Measurements from ENCODE around the gene RAB31.

The RAB31 gene

DNA sequence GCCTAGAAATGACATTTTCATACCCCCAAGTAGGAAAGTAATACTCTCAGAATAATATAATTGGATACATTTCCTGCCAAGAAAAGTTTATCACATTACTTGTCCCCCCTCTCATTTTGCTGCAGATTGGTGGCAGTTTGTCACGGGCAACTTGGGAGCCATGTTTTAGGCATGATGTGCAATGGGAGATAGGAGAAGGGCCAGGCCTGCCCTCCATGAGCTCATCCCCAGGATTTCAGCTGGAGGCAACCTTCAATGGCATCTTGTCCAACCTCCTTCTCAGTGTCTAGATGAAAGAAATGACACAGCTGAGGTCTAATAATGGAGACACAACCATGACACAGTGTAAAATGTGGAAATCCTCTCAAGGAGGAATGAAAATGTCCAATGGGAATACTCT, 11.4 kb upstream of the RAB31 start:
- Histone ChIP-seq H2BK5ac (ENCODE audit: low read length) (no peak overlapping the region), H2AFZ (ENCODE audit: low read length) (peak overlapping the region; percentile 59), H3K27ac (replicated peaks; ENCODE audit: low read length) (no peak overlapping the region), H3K9ac (ENCODE audit: low read depth, low read length, poor library complexity) (no peak overlapping the region), H3K27me3 (ENCODE audit: control insufficient read depth in 3 of 3, insufficient read depth in 3 of 3, low read depth in 1 of 3, low read length in 3 of 3) (no peaks in the 10 kb centered on the region), H3K23ac (ENCODE audit: low read depth, low read length, poor library complexity) (no peak overlapping the region), H2BK15ac (ENCODE audit: low read length) (no peak overlapping the region), H3K14ac (ENCODE audit: low read length) (no peak overlapping the region), H3K36me3 (replicated peaks in 1 of 2; ENCODE audit: control insufficient read depth in 2 of 2, insufficient read depth in 2 of 2, low read length in 2 of 2) (no peaks in the 10 kb centered on the region), H4K8ac (ENCODE audit: low read depth, low read length) (no peak overlapping the region), H3K9me3 (replicated peaks in 1 of 2; ENCODE audit: control insufficient read depth in 2 of 2, insufficient read depth in 1 of 2, low read depth in 1 of 2, low read length in 2 of 2) (no peaks in the 10 kb centered on the region), H3K79me1 (ENCODE audit: low read depth, low read length) (no peaks in the 10 kb centered on the region), H3K18ac (ENCODE audit: low read length) (no peak overlapping the region), H3K4me3 (ENCODE audit: low read length in 2 of 2) (no peak overlapping the region), H2BK12ac (ENCODE audit: low read length) (no peak overlapping the region), H2BK120ac (ENCODE audit: low read depth, low read length) (no peak overlapping the region), H3K4ac (ENCODE audit: low read length) (no peak overlapping the region), H3K4me1 (ENCODE audit: control insufficient read depth in 2 of 2, insufficient read depth in 1 of 2, low read depth in 1 of 2, low read length in 2 of 2) (peaks cover 2% of the 10 kb centered on the region in 2 donors), H4K91ac (ENCODE audit: low read depth, low read length, poor library complexity) (no peak overlapping the region), H2AK5ac (ENCODE audit: low read depth, low read length) (no peak overlapping the region), H3K4me2 (ENCODE audit: insufficient read depth, low read length, poor library complexity, severe bottlenecking) (no peak overlapping the region)
- no peak for DNase-seq (ENCODE audit: low spot score)
- WGBS, 2 donors (ENCODE audit: extremely low coverage in 2 of 2, insufficient read length in 2 of 2, insufficient replicate concordance in 1 of 2): no CpG with 5 or more reads among the region's 1 CpG

DNA sequence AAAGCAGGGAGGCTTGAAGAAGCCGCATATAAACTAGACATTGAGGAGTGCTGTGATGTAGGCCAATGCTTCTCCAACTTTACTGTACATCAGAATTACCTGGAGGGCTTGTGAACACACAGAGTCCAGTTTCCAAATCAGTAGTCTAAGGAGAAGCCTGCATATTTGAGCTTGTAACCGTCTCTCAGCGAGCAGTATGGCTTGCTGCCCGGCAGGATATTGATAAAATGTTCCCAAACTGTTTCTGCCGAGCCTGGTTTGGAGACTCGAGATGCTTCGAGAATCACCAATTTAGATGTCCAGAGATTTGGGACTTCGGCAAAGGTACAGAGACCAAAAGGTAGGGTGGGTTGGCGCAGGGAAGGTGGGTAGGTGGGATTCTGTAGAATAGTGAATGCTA, 11.0 kb upstream of the RAB31 start:
- no peak overlapping the region for H3K14ac ChIP-seq (ENCODE audit: low read length)
- no peak overlapping the region for H3K4me2 ChIP-seq (ENCODE audit: insufficient read depth, low read length, poor library complexity, severe bottlenecking)
- H3K4me1 ChIP-seq (ENCODE audit: control insufficient read depth in 2 of 2, insufficient read depth in 1 of 2, low read depth in 1 of 2, low read length in 2 of 2): peaks cover 2% of the 10 kb centered on the region in 2 donors
- H3K79me1 ChIP-seq (ENCODE audit: low read depth, low read length): no peaks in the 10 kb centered on the region
- DNase-seq (ENCODE audit: low spot score): no peak
- H2AK5ac ChIP-seq (ENCODE audit: low read depth, low read length): no peak overlapping the region
- no peak overlapping the region for H2BK120ac ChIP-seq (ENCODE audit: low read depth, low read length)
- no peak overlapping the region for H2BK15ac ChIP-seq (ENCODE audit: low read length)
- H3K4me3 ChIP-seq (ENCODE audit: low read length in 2 of 2): no peak overlapping the region
- H4K91ac ChIP-seq (ENCODE audit: low read depth, low read length, poor library complexity): no peak overlapping the region
- H3K36me3 ChIP-seq (replicated peaks in 1 of 2; ENCODE audit: control insufficient read depth in 2 of 2, insufficient read depth in 2 of 2, low read length in 2 of 2): no peaks in the 10 kb centered on the region
- H3K18ac ChIP-seq (ENCODE audit: low read length): no peak overlapping the region
- no peak overlapping the region for H2BK5ac ChIP-seq (ENCODE audit: low read length)
- H3K4ac ChIP-seq (ENCODE audit: low read length): no peak overlapping the region
- no peak overlapping the region for H2BK12ac ChIP-seq (ENCODE audit: low read length)
- peak overlapping the region; percentile 30 for H2AFZ ChIP-seq (ENCODE audit: low read length)
- no peak overlapping the region for H4K8ac ChIP-seq (ENCODE audit: low read depth, low read length)
- no CpG with 5 or more reads among the region's 9 CpGs for WGBS, 2 donors (ENCODE audit: extremely low coverage in 2 of 2, insufficient read length in 2 of 2, insufficient replicate concordance in 1 of 2)
- no peaks in the 10 kb centered on the region for H3K9me3 ChIP-seq (replicated peaks in 1 of 2; ENCODE audit: control insufficient read depth in 2 of 2, insufficient read depth in 1 of 2, low read depth in 1 of 2, low read length in 2 of 2)
- H3K23ac ChIP-seq (ENCODE audit: low read depth, low read length, poor library complexity): no peak overlapping the region
- no peak overlapping the region for H3K27ac ChIP-seq (replicated peaks; ENCODE audit: low read length)
- no peak overlapping the region for H3K9ac ChIP-seq (ENCODE audit: low read depth, low read length, poor library complexity)
- no peaks in the 10 kb centered on the region for H3K27me3 ChIP-seq (ENCODE audit: control insufficient read depth in 3 of 3, insufficient read depth in 3 of 3, low read depth in 1 of 3, low read length in 3 of 3)

DNA sequence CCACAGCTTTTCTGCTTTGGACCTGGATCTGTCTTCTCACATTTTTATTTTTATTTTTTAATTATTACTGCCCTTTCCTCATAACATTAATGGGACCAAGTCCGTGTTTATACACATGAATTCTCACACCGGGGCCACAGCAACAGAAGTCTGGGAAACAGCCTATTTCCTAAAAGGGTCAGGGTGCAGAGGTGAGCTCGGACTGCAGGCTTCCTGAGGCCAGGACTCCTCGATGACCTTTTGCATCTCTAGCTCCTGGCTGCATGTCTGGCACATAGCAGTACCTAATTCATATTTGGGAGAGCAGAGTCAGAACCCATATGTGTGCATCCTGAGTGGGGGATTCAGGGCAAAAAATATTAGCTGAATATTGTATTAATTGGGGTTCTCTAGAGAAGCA, 9.6 kb upstream of the RAB31 start:
- no peaks in the 10 kb centered on the region for H3K27me3 ChIP-seq (ENCODE audit: control insufficient read depth in 3 of 3, insufficient read depth in 3 of 3, low read depth in 1 of 3, low read length in 3 of 3)
- no peak overlapping the region for H2BK120ac ChIP-seq (ENCODE audit: low read depth, low read length)
- no peak overlapping the region for H2BK12ac ChIP-seq (ENCODE audit: low read length)
- no peak overlapping the region for H3K4me3 ChIP-seq (ENCODE audit: low read length in 2 of 2)
- no peak overlapping the region for H3K4me2 ChIP-seq (ENCODE audit: insufficient read depth, low read length, poor library complexity, severe bottlenecking)
- DNase-seq (ENCODE audit: low spot score): no peak
- no peak overlapping the region for H2AK5ac ChIP-seq (ENCODE audit: low read depth, low read length)
- no peak overlapping the region for H4K8ac ChIP-seq (ENCODE audit: low read depth, low read length)
- no peak overlapping the region for H3K18ac ChIP-seq (ENCODE audit: low read length)
- H3K9ac ChIP-seq (ENCODE audit: low read depth, low read length, poor library complexity): no peak overlapping the region
- peaks cover 2% of the 10 kb centered on the region in 2 donors for H3K4me1 ChIP-seq (ENCODE audit: control insufficient read depth in 2 of 2, insufficient read depth in 1 of 2, low read depth in 1 of 2, low read length in 2 of 2)
- H3K27ac ChIP-seq (replicated peaks; ENCODE audit: low read length): no peak overlapping the region
- no peak overlapping the region for H3K4ac ChIP-seq (ENCODE audit: low read length)
- H3K14ac ChIP-seq (ENCODE audit: low read length): no peak overlapping the region
- no peaks in the 10 kb centered on the region for H3K9me3 ChIP-seq (replicated peaks in 1 of 2; ENCODE audit: control insufficient read depth in 2 of 2, insufficient read depth in 1 of 2, low read depth in 1 of 2, low read length in 2 of 2)
- no peaks in the 10 kb centered on the region for H3K79me1 ChIP-seq (ENCODE audit: low read depth, low read length)
- no CpG with 5 or more reads among the region's 4 CpGs for WGBS, 2 donors (ENCODE audit: extremely low coverage in 2 of 2, insufficient read length in 2 of 2, insufficient replicate concordance in 1 of 2)
- no peak overlapping the region for H2BK15ac ChIP-seq (ENCODE audit: low read length)
- no peak overlapping the region for H4K91ac ChIP-seq (ENCODE audit: low read depth, low read length, poor library complexity)
- H3K23ac ChIP-seq (ENCODE audit: low read depth, low read length, poor library complexity): no peak overlapping the region
- no peak overlapping the region for H2AFZ ChIP-seq (ENCODE audit: low read length)
- H2BK5ac ChIP-seq (ENCODE audit: low read length): no peak overlapping the region
- H3K36me3 ChIP-seq (replicated peaks in 1 of 2; ENCODE audit: control insufficient read depth in 2 of 2, insufficient read depth in 2 of 2, low read length in 2 of 2): no peaks in the 10 kb centered on the region

DNA sequence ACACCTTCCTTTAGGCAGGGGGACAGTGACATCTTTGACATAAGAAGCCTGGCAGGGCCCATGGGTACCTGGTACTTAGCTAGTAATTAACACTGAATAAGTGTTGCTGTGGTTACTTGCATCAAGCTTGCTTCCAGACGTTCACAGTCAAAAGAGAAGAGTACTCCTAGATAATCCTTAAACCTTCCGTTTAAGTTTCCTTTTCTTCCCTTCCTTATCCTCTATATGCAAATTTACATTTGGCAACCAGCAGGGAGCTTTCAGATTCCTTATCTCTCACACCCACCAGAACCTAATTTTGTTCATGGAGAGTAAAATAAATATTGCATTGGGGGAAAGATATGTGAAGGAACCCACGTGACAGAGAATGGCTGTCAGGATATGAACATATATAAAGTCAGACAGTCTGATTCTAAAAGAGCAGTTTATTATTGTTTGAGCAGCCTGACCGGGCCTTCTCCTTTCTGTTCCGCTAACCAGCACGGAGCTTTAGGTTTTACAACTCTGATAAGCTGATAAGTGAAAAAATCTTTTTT, 7.8 kb upstream of the RAB31 start:
- no peak overlapping the region for H3K4ac ChIP-seq (ENCODE audit: low read length)
- no peak overlapping the region for H4K91ac ChIP-seq (ENCODE audit: low read depth, low read length, poor library complexity)
- peaks cover 2% of the 10 kb centered on the region in 2 donors for H3K4me1 ChIP-seq (ENCODE audit: control insufficient read depth in 2 of 2, insufficient read depth in 1 of 2, low read depth in 1 of 2, low read length in 2 of 2)
- H2BK12ac ChIP-seq (ENCODE audit: low read length): no peak overlapping the region
- H3K14ac ChIP-seq (ENCODE audit: low read length): no peak overlapping the region
- no peak overlapping the region for H2BK120ac ChIP-seq (ENCODE audit: low read depth, low read length)
- no peak overlapping the region for H2BK5ac ChIP-seq (ENCODE audit: low read length)
- no peaks in the 10 kb centered on the region for H3K27me3 ChIP-seq (ENCODE audit: control insufficient read depth in 3 of 3, insufficient read depth in 3 of 3, low read depth in 1 of 3, low read length in 3 of 3)
- no peaks in the 10 kb centered on the region for H3K9me3 ChIP-seq (replicated peaks in 1 of 2; ENCODE audit: control insufficient read depth in 2 of 2, insufficient read depth in 1 of 2, low read depth in 1 of 2, low read length in 2 of 2)
- no peak overlapping the region for H3K4me3 ChIP-seq (ENCODE audit: low read length in 2 of 2)
- no CpG with 5 or more reads among the region's 6 CpGs for WGBS, 2 donors (ENCODE audit: extremely low coverage in 2 of 2, insufficient read length in 2 of 2, insufficient replicate concordance in 1 of 2)
- H3K18ac ChIP-seq (ENCODE audit: low read length): no peak overlapping the region
- H4K8ac ChIP-seq (ENCODE audit: low read depth, low read length): no peak overlapping the region
- H3K9ac ChIP-seq (ENCODE audit: low read depth, low read length, poor library complexity): no peak overlapping the region
- no peak overlapping the region for H3K4me2 ChIP-seq (ENCODE audit: insufficient read depth, low read length, poor library complexity, severe bottlenecking)
- no peak overlapping the region for H2AK5ac ChIP-seq (ENCODE audit: low read depth, low read length)
- no peak overlapping the region for H3K27ac ChIP-seq (replicated peaks; ENCODE audit: low read length)
- no peak overlapping the region for H2AFZ ChIP-seq (ENCODE audit: low read length)
- no peak for DNase-seq (ENCODE audit: low spot score)
- no peaks in the 10 kb centered on the region for H3K79me1 ChIP-seq (ENCODE audit: low read depth, low read length)
- no peak overlapping the region for H3K23ac ChIP-seq (ENCODE audit: low read depth, low read length, poor library complexity)
- no peaks in the 10 kb centered on the region for H3K36me3 ChIP-seq (replicated peaks in 1 of 2; ENCODE audit: control insufficient read depth in 2 of 2, insufficient read depth in 2 of 2, low read length in 2 of 2)
- no peak overlapping the region for H2BK15ac ChIP-seq (ENCODE audit: low read length)
